GM19035 (cell line): ENCODE measurements around the gene SPRTN.

Experiments used
- ATAC-seq: cut with Tn5 transposase; IDR thresholded peaks from one replicate; pipeline ENCODE4 v1.9.1; 2021; ENCODE audit not compliant: unreplicated experiment

Gene SPRTN

GRCh38 chr1:231376101-231376500, 38.0 kb downstream of the SPRTN start:
- ATAC-seq = no peak

GRCh38 chr1:231376875-231377549, 38.9 kb downstream of the SPRTN start:
- no peak for ATAC-seq

- no peak for ATAC-seq
Observed at GRCh38 chr1:231381729-231382128, 43.6 kb downstream of the SPRTN start.

GRCh38 chr1:231382426-231382825, 44.3 kb downstream of the SPRTN start:
- no peak for ATAC-seq

GRCh38 chr1:231383159-231383860, 45.2 kb downstream of the SPRTN start:
- ATAC-seq = no peak

GRCh38 chr1:231384696-231385415, 46.8 kb downstream of the SPRTN start:
- ATAC-seq = no peak

GRCh38 chr1:231385416-231385748, 47.3 kb downstream of the SPRTN start:
- no peak for ATAC-seq

GRCh38 chr1:231386466-231386865, 48.4 kb downstream of the SPRTN start:
- ATAC-seq = no peak

- ATAC-seq = peak; percentile 51
Observed at GRCh38 chr1:231387770-231388669, 49.9 kb downstream of the SPRTN start.

- ATAC-seq = no peak
Observed at GRCh38 chr1:231390071-231390470, 52.0 kb downstream of the SPRTN start.

- no peak for ATAC-seq
Observed at GRCh38 chr1:231392389-231393131, 54.5 kb downstream of the SPRTN start.

GRCh38 chr1:231393668-231394067, 55.6 kb downstream of the SPRTN start:
- ATAC-seq = no peak

- ATAC-seq = no peak
Observed at GRCh38 chr1:231395076-231395997, 57.2 kb downstream of the SPRTN start.

GRCh38 chr1:231395998-231396390, 57.9 kb downstream of the SPRTN start:
- ATAC-seq = no peak

GRCh38 chr1:231396643-231397042, 58.5 kb downstream of the SPRTN start:
- no peak for ATAC-seq

- ATAC-seq = no peak
Observed at GRCh38 chr1:231397886-231398671, 60.0 kb downstream of the SPRTN start.

GRCh38 chr1:231401478-231401877, 63.4 kb downstream of the SPRTN start:
- no peak for ATAC-seq

- ATAC-seq = no peak
Observed at GRCh38 chr1:231404318-231404717, 66.2 kb downstream of the SPRTN start.
